Amniotic stem cell (primary cell): Measurements from ENCODE around the gene HBD.
A peak's percentile ranks its signal among the peaks of the same experiment; 100 is the strongest.

Source experiments
- DNase-seq: peaks from one replicate; lab custom pipeline; 2025; lab: John Stamatoyannopoulos, UW

The HBD gene

GRCh38 chr11:5232176-5232575 lies 2.1 kb downstream of the HBD start:
- DNase-seq, result no peak

DNA sequence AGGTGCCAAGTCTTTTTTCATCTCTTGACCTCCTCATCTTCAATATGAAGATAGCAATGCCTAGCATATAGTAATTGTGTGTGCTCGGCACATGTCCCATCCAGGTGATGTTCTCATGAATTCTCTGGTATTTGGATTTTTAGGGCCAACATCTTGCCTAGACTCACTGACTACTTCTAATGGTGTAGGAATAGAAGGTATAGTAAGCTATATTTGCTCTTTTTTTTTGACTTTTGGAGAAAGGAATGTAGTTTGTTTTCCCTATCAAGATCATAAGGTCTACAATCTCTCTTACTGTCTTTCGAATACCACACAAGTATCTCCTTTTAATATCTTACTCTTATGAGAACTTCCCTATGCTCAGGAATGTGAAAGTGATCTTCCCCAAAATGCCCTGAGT lies 3.2 kb downstream of the HBD start:
- no peak for DNase-seq

- no peak for DNase-seq
These were observed 4.0 kb downstream of the HBD start for GRCh38 chr11:5230266-5230665.

DNA sequence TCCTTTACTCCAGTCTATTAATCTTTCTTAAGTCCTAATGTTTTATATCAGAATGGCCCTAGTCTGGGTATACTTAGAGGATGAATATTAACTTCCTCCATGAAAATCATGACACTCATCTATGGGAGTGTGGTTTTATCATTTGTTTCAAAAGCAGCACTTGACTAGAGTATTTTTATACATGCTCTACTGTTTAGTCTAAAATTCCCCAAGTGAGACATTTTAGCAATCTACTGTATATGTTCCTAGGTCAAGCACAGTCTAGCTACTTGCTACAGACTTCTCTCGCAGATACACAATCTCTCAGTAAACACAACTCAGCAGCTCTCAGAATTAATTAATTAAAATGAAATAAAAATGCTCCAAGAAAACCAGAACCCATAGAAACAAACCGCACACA lies 4.5 kb downstream of the HBD start:
- no peak for DNase-seq

- no peak for DNase-seq
These were observed 4.9 kb downstream of the HBD start for GRCh38 chr11:5229356-5229755.

DNA sequence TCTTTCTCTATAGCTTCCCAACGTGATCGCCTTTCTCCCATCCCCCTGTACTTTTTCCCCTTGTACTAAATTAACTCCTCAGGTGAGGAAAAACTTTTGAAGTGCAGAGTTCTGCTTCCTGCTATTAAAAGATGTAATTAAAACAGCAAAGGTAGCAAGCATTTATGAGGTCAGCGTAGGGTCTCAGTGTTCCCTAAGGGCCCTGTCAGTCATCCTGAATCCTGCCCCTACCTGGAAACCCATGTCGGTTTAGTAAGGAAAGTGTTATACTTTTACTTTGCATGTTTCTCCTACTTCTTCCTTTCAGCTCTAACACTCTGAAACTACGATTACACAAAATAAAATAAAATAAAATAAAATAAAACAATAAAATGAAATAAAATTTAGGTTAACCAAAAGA lies 6.2 kb downstream of the HBD start:
- no peak for DNase-seq

DNA sequence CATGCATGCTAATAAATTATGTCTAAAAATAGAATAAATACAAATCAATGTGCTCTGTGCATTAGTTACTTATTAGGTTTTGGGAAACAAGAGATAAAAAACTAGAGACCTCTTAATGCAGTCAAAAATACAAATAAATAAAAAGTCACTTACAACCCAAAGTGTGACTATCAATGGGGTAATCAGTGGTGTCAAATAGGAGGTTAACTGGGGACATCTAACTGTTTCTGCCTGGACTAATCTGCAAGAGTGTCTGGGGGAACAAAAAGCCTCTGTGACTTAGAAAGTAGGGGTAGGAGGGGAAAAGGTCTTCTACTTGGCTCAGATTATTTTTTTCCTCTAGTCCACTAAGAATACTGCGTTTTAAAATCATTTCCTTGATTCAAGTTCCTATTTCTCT lies 6.6 kb downstream of the HBD start:
- no peak for DNase-seq

- no peak for DNase-seq
These were observed 7.5 kb downstream of the HBD start, which contains the start of gene HBB for GRCh38 chr11:5226732-5227310. HBB (minus strand) TSS chr11:5227071; CDS start chr11:5227021, 50 bp downstream.

DNA sequence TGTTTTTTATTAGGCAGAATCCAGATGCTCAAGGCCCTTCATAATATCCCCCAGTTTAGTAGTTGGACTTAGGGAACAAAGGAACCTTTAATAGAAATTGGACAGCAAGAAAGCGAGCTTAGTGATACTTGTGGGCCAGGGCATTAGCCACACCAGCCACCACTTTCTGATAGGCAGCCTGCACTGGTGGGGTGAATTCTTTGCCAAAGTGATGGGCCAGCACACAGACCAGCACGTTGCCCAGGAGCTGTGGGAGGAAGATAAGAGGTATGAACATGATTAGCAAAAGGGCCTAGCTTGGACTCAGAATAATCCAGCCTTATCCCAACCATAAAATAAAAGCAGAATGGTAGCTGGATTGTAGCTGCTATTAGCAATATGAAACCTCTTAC lies 8.8 kb downstream of the HBD start:
- no peak for DNase-seq

GRCh38 chr11:5224538-5225479 lies 9.5 kb downstream of the HBD start:
- no peak for DNase-seq

- DNase-seq, result no peak
These were observed 10.6 kb downstream of the HBD start for GRCh38 chr11:5223686-5224085.

DNA sequence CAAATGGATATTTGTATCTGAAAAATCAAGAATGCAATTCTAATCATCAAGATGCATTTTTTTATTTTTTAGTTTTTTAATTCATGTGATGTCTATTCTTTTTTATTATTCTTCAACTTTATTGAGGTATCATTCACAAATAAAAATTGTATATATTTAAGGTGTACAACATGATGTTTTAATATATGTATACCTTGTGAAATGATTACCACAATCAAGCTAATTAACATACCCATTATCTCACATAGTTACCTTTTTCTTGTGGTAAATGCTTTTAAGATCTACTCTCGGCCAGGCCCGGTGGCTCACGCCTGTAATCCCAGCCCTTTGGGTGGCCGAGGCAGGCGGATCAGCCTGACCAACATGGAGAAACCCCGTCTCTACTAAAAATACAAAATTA lies 11.1 kb downstream of the HBD start:
- no peak for DNase-seq

DNA sequence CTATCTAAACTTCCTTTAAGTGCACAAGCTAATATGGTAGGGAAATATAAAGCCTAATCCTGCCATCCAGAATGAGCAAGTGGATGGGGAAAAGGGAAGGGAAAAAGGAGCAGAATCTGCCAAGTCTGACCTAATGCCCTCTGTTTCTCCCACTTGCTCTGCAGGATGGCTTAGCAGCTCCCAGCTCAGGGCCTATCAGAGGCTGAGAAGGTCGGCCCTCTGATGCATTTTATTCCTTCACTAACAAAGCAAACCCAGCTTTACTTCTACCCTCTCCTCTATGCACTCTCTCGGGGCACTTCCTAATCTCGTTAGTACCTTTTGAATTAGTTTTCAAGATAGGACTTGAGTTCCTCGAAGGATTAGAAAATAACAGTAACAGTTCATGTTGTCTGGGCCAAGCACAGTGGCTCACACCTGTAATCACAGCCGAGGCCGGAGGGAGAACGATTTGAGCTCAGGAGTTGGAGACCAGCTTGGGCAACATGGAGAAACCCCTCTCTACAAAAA lies 23.9 kb downstream of the HBD start:
- no peak for DNase-seq

DNA sequence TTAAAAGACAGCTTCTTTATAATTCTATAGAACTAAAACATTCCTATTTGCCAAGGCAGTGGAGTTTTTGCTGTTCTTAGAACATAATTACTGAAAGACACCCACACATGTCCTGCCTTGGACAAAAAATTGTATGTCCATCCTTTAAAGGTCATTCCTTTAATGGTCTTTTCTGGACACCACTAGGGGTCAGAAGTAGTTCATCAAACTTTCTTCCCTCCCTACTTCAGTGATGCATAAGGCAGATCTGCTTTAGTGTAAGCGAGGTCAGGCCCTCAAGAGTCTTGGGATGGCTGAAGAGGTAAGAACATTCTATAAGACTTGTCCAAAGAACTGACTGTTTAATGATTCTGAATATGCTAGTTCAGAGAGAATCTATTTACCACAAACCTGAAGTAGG lies 29.5 kb downstream of the HBD start:
- peak; percentile 46 for DNase-seq

DNA sequence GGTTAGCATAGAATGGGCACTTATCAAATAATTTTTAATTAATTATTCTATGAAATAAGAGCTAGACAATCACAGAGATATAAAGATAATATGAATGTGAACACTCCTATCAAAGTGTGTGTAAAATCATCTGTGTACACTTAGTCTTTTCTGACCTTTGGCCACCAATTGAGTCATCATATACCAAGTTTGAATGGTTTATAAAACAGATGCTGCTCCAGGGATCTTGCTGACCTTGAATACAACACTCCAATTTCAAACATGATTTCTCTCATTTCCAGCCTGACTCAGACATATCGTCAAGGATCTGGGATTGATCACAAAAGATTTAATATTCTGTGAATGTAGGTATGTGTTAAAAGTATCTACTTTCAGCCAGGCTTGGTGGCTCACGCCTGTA lies 30.9 kb downstream of the HBD start:
- DNase-seq, result no peak

- no peak for DNase-seq
These were observed 33.7 kb downstream of the HBD start, which contains the start of gene OR51V1 for GRCh38 chr11:5200582-5200981. OR51V1 (minus strand) TSS chr11:5200682; CDS start chr11:5200682, 0 bp downstream.

DNA sequence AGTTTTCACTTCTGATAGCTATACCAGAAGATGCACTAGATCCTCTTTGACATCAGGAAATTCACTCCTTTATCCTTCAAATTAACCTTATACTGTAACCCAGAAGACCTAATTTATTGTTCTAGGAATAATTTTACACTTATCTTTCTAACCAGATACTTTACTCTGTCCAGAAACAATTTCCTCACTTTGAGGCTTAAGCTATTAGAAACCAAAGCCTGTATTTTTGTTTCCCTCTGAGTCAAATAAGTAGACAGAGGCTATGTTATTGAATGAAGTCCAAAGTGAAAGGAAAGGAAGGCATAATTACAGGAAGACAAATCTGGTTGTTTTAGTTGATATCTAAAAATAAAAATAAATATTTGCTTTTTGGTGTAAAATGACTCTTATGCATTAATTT lies 36.0 kb downstream of the HBD start:
- DNase-seq, result no peak

- peak; percentile 2 for DNase-seq
These were observed 36.7 kb downstream of the HBD start for GRCh38 chr11:5197536-5197935.

DNA sequence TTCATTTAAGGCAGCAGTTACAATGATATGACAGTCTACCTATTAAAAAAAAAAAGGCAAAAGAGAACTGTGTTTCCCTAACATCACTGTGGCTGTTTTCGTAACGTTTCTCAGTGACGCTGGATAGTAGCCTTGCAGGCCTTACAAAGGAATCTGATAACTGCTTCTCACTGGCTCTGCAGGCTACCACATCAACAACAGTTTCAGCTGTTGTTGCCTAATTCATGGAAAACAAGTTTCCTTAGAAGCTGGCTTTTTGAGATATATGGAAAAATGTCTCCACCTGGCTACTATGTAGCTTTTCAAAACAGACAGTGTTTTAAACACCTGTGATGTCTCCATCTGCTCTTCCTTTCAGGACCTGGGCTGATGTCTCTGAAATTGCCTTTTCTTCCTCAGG lies 37.6 kb downstream of the HBD start:
- no peak for DNase-seq

- DNase-seq, result no peak
These were observed 38.2 kb downstream of the HBD start for GRCh38 chr11:5196067-5196466.

DNA sequence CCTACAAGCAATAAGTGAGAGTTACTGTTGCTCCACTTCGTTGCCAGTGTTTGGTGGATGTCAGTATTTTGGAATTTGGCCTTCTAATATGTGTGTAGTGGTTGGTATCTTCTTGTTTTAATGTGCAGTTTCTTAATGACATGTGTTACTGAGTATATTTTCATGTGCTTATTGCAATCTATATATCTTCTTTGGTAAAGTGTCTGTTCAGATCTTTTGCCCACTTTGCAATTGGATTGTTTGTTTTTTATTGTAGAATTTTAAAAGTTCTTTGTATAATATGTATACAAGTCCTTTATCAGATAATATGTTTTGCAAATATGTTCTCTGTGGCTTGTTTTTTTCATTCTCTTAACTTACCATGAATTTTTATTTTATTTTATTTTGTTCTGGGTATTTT lies 41.5 kb downstream of the HBD start:
- DNase-seq, result no peak

DNA sequence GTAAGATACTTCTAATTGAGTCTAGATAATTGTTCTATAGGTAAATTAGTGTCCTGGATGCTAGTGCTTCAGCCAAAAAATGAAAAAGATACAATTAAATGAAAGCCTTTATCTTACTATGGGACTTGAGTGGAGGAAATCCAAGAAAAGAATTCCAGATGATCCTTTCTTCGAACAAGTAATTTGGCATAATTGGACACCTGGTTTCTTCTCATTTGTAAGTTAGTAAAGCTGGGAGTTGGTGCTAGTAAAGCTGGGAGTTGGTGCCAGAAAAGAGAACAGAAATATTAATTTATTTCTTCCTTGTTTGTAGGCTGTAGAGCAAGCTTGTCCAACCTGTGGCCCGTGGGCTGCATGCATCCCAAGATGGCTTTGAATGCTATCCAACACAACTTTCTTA lies 46.1 kb downstream of the HBD start:
- DNase-seq, result no peak
